ENCODE data around the gene VMA21.

GRCh38 chrX:151391722-151392121 lies 5.3 kb upstream of the VMA21 start:
- TF ChIP-seq CTCF (conservative IDR thresholded peaks at IDR 0.05; ENCODE audit: low read length) (no peak), EZH2phosphoT487 (IDR thresholded peaks at IDR 0.05; ENCODE audit: borderline replicate concordance, low read depth, low read length) (no peak)
